Sigmoid colon (tissue), 7 donors: ENCODE measurements around the gene BEND6. TPM values are rescaled to one million over a fixed set of nuclear protein-coding genes. Genes with fewer than 3 reads are reported as not detected.
A peak's percentile ranks its signal among the peaks of the same experiment; 100 is the strongest.

Experiments
- DNase-seq: peaks from one replicate; pipeline ENCODE4 v3.0.0-alpha.2; 2019
- H3K27ac ChIP-seq, 4 donors: fragments of 200-600 bp; sonication (generic); one replicate each; pipeline ENCODE4 v1.5.1; 2016 to 2019; ENCODE audit warnings: mild to moderate bottlenecking in 1 of 4
- H3K27me3 ChIP-seq, 3 donors: fragments of 200-600 bp; sonication (generic); one replicate each; pipeline ENCODE4 v1.5.1; 2019; ENCODE audit warnings: mild to moderate bottlenecking in 1 of 3
- H3K36me3 ChIP-seq, 4 donors: fragments of 200-600 bp; sonication (generic); one replicate each; pipeline ENCODE4 v1.5.1; 2016 to 2019
- H3K4me1 ChIP-seq, 4 donors: fragments of 200-600 bp; sonication (generic); one replicate each; pipeline ENCODE4 v1.5.1; 2017 to 2019
- H3K4me3 ChIP-seq, 4 donors: fragments of 200-600 bp; sonication (generic); one replicate each; pipeline ENCODE4 v1.5.1; 2017 to 2019; ENCODE audit warnings: mild to moderate bottlenecking in 2 of 4, moderate library complexity in 1 of 4
- H3K9me3 ChIP-seq, 4 donors: fragments of 200-600 bp in 3 of 4; sonication (generic) in 3 of 4; one replicate each; pipeline versions ENCODE4 v1.5.1 to v1.6.1; 2013 to 2019
- EP300 ChIP-seq, 4 donors: sonication (generic); formaldehyde crosslinking; IDR thresholded peaks; one replicate each; pipeline ENCODE4 v1.6.1; 2017; ENCODE audit warnings: antibody characterized with exemption in 4 of 4
- POLR2A ChIP-seq, 2 donors: fragments of 450-650 bp; IDR thresholded peaks; one replicate each; pipeline ENCODE4 v1.6.1; 2016; ENCODE audit warnings: antibody characterized with exemption in 2 of 2, mild to moderate bottlenecking in 2 of 2, moderate library complexity in 2 of 2
- POLR2AphosphoS5 ChIP-seq, 4 donors: sonication (generic); formaldehyde crosslinking; IDR thresholded peaks; one replicate each; pipeline ENCODE4 v1.6.1; 2017; ENCODE audit warnings: antibody characterized with exemption in 4 of 4
- WGBS, 2 donors: extraction: QIAGEN DNeasy Blood & Tissue Kit; methylation state at CpG; one replicate each; pipeline ENCODE4 v1.1.7; 2013; 5-methylcytosine and 5-hydroxymethylcytosine counted together
- intact Hi-C: fragments of 100-400 bp; cut with DNase I; formaldehyde crosslinking; loops from one replicate; pipeline ENCODE4 v1.15.1; 2023
- polyA plus RNA-seq, 3 donors: library from polyadenylated mRNA; stranded (reverse); fragments of 200-250 nt; gene quantifications; one replicate each; pipeline ENCODE4 v1.2.3, GENCODE V29; 2013
- total RNA-seq, 4 donors: library from RNA; depleted of rRNA; stranded (reverse); fragments of >200 nt; gene quantifications; one replicate each; pipeline ENCODE4 v1.1.0, GENCODE V29; 2016
- TF ChIP-seq, protein P1 (sequence below), 4 experiments: fragments of 450-650 bp in 3 of 4; fragments of 200-600 bp in 1 of 4; IDR thresholded peaks; one replicate each; pipeline ENCODE4 v1.5.1; 2016 to 2019; ENCODE audit warnings: antibody characterized with exemption in 4 of 4, mild to moderate bottlenecking in 3 of 4, moderate library complexity in 2 of 4
- donor health status: healthy with polysubstance abuse.
- donor health status: Bipolar disorder and iron deficiency.
- donor health status: healthy.

BEND6 gene
- total and polyA plus RNA-seq, 7 donors, result under 0.01 to 3.0 (median 1.1) TPM

DNA sequence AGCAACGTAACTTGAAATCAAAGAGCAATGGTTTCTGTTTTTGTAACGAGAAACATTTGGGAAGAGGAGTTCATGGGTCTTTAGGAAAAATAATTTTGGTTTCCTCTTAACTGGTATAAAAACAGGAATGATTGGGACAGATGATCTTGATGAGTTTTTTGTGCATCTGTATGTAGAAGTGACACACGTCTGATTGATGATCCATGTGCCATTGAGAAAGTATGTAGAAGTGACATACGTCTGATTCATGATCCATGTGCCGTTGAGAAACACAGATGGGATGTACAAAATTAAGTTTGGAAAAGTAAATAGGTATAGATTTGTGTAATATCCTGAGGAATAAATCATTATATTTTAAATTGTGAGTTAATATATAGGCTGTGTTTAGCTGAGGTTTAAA, 93.7 kb downstream of the BEND6 start:
- Histone ChIP-seq H3K4me3 (peak overlapping the region in 1 of 4 donors; percentile 13), H3K27ac (peak overlapping the region in 2 of 4 donors; percentile 64 to 72), H3K9me3 (no peaks in the 10 kb centered on the region), H3K27me3 (no peaks in the 10 kb centered on the region), H3K36me3 (peaks cover 0 to 31% (median 7%) of the 10 kb centered on the region in 4 donors), H3K4me1 (peaks cover 0 to 27% (median 18%) of the 10 kb centered on the region in 4 donors)
- DNase-seq, result no peak
- intact Hi-C loops, result loop anchor here (5.0 kb wide), 1 partner anchor 39 kb away; no protein-coding TSS in a partner anchor
- TF ChIP-seq POLR2A (IDR thresholded peaks at IDR 0.05) (no peak), EP300 (IDR thresholded peaks at IDR 0.05) (no peak), POLR2AphosphoS5 (IDR thresholded peaks at IDR 0.05) (no peak)
- TF ChIP-seq, protein P1, sequence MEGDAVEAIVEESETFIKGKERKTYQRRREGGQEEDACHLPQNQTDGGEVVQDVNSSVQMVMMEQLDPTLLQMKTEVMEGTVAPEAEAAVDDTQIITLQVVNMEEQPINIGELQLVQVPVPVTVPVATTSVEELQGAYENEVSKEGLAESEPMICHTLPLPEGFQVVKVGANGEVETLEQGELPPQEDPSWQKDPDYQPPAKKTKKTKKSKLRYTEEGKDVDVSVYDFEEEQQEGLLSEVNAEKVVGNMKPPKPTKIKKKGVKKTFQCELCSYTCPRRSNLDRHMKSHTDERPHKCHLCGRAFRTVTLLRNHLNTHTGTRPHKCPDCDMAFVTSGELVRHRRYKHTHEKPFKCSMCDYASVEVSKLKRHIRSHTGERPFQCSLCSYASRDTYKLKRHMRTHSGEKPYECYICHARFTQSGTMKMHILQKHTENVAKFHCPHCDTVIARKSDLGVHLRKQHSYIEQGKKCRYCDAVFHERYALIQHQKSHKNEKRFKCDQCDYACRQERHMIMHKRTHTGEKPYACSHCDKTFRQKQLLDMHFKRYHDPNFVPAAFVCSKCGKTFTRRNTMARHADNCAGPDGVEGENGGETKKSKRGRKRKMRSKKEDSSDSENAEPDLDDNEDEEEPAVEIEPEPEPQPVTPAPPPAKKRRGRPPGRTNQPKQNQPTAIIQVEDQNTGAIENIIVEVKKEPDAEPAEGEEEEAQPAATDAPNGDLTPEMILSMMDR (IDR thresholded peaks at IDR 0.05), result no peak
- 90% methylated on average over 5 of the region's 5 CpGs for WGBS, 2 donors

DNA sequence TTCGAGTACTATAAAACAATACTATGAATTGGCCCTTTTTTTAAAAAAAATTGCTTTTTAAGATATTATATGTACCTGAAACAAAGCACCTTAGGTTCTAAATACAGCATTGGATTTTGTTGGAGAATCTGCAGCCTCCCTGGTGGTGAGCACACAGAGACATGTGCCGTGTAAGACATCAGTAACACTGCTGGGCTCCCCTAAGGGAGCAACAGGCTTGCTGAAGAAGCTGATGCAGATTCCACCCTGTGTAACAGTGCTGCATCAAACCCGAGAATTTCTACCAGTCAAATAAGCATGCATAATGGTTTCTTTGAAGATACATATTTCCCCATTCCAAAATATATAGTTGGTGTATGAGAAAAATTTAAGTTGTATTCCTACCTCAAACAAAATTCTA, 108.9 kb downstream of the BEND6 start:
- 88 to 93% methylated on average over 3 of the region's 3 CpGs for WGBS, 2 donors
- intact Hi-C loops, result no loop called here
- Histone ChIP-seq H3K4me1 (no peaks in the 10 kb centered on the region), H3K9me3 (no peaks in the 10 kb centered on the region), H3K4me3 (no peak overlapping the region), H3K27ac (no peak overlapping the region), H3K36me3 (peaks cover 0 to 33% (median 4%) of the 10 kb centered on the region in 4 donors), H3K27me3 (no peaks in the 10 kb centered on the region)
- no peak for DNase-seq
- no peak for TF ChIP-seq POLR2AphosphoS5 (IDR thresholded peaks at IDR 0.05)
- TF ChIP-seq EP300 (IDR thresholded peaks at IDR 0.05), result no peak
- no peak for TF ChIP-seq POLR2A (IDR thresholded peaks at IDR 0.05)
- TF ChIP-seq, protein P1 (IDR thresholded peaks at IDR 0.05), result no peak

DNA sequence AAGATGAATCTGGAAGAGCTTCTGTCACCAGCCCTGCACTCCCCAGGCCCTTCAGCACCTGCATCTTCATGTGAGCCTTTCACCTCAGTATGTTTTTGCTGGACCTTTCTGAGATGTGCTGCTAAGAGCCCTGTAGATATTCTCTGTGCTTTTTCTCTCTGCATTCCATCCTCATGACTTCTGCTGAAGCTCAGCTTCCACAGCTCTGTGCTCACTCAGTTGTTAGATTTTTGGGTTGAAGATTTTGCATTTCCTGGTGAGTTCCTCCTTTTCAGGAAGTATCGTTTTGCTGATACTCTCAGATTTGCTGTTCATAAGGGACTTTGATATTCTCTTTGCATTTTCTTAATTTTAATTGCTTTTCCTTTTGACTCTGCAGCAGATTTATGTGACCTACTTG, 109.9 kb downstream of the BEND6 start:
- intact Hi-C loops, result no loop called here
- TF ChIP-seq EP300 (IDR thresholded peaks at IDR 0.05), result no peak
- TF ChIP-seq POLR2AphosphoS5 (IDR thresholded peaks at IDR 0.05), result no peak
- TF ChIP-seq POLR2A (IDR thresholded peaks at IDR 0.05), result no peak
- TF ChIP-seq, protein P1 (IDR thresholded peaks at IDR 0.05), result no peak
- H3K36me3 ChIP-seq, result peaks cover 0 to 25% (median 4%) of the 10 kb centered on the region in 4 donors
- no peaks in the 10 kb centered on the region for H3K27me3 ChIP-seq
- H3K9me3 ChIP-seq, result no peaks in the 10 kb centered on the region
- H3K4me3 ChIP-seq, result no peak overlapping the region
- H3K27ac ChIP-seq, result no peak overlapping the region
- H3K4me1 ChIP-seq, result no peaks in the 10 kb centered on the region
- DNase-seq, result no peak
- WGBS, 2 donors, result 63 to 85% methylated on average over 1 of the region's 1 CpG

DNA sequence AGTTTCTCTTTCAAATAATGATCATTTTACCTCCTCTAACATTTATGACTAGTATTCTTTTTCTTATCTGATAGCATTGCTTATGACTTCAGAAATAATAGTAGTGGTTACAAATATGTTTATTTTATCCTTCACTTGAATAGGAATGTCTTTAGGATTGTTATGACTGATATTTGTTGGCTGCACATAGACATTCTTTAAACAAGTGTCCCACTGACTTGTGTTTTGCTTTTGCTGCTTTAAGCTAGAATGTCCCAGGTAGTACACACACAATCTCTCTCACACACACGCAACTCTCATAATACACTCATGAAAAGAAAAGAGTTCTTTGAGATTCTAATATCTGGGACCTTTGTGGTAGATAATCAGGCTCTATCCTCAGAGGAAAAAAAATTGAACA, 113.2 kb downstream of the BEND6 start:
- DNase-seq, result no peak
- no peaks in the 10 kb centered on the region for H3K9me3 ChIP-seq
- H3K36me3 ChIP-seq, result peaks cover 0 to 7% (median 2%) of the 10 kb centered on the region in 4 donors
- H3K27ac ChIP-seq, result no peak overlapping the region
- no peaks in the 10 kb centered on the region for H3K27me3 ChIP-seq
- intact Hi-C loops, result no loop called here
- TF ChIP-seq POLR2A (IDR thresholded peaks at IDR 0.05) (no peak), POLR2AphosphoS5 (IDR thresholded peaks at IDR 0.05) (no peak), EP300 (IDR thresholded peaks at IDR 0.05) (no peak)
- TF ChIP-seq, protein P1 (IDR thresholded peaks at IDR 0.05), result no peak
- 92 to 97% methylated on average over 1 of the region's 1 CpG for WGBS, 2 donors
- H3K4me3 ChIP-seq, result no peak overlapping the region
- no peaks in the 10 kb centered on the region for H3K4me1 ChIP-seq

DNA sequence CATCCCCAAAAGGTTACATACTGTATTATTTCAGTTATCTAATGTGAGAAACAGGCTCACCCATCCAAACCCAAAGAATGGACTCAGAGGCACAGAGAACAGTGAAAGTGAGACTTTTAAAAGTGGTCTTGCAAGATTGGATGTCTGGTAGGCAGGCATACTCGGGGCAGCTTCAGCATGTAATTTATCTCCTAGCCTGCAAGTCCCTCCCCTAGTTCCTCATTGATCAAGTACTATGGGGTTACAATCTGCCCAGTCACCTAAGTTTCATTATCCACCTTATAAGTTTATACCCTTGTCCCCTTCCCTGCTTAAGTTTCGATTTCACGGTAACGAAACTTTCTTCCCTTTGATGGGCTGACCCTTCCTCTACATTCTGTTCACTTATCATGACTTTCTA, 114.3 kb downstream of the BEND6 start:
- intact Hi-C loops, result no loop called here
- H3K4me1 ChIP-seq, result no peaks in the 10 kb centered on the region
- 91 to 95% methylated on average over 4 of the region's 4 CpGs for WGBS, 2 donors

More for the DNA sequence above, 114.3 kb downstream of the BEND6 start:
- Histone ChIP-seq H3K36me3 (peaks cover 0 to 5% (median 0%) of the 10 kb centered on the region in 4 donors), H3K27ac (no peak overlapping the region), H3K27me3 (no peaks in the 10 kb centered on the region), H3K9me3 (no peaks in the 10 kb centered on the region), H3K4me3 (no peak overlapping the region)
- TF ChIP-seq, protein P1 (IDR thresholded peaks at IDR 0.05), result no peak
- TF ChIP-seq EP300 (IDR thresholded peaks at IDR 0.05) (no peak), POLR2AphosphoS5 (IDR thresholded peaks at IDR 0.05) (no peak), POLR2A (IDR thresholded peaks at IDR 0.05) (no peak)
- no peak for DNase-seq
